Lower leg skin (tissue), 4 donors: ENCODE data around the gene SCAP. TPM values are rescaled to one million over a fixed set of nuclear protein-coding genes. Genes with fewer than 3 reads are reported as not detected.

Experiments
- DNase-seq, 2 donors: peaks; one replicate each; pipeline ENCODE4 v3.0.0-alpha.2; 2019; ENCODE audit warnings: low spot score in 2 of 2
- H3K4me3 ChIP-seq: fragments of 200-600 bp; sonication (generic); 2 replicates; pipeline ENCODE4 v1.5.1; 2017; ENCODE audit warnings: mild to moderate bottlenecking, low read depth; ENCODE audit not compliant: poor library complexity, severe bottlenecking
- CTCF ChIP-seq, 3 donors: fragments of 450-650 bp; IDR thresholded peaks; one replicate each; pipeline ENCODE4 v1.5.1; 2016; ENCODE audit warnings: antibody characterized with exemption in 3 of 3, mild to moderate bottlenecking in 3 of 3, moderate library complexity in 2 of 3
- POLR2A ChIP-seq, 2 donors: fragments of 450-650 bp; IDR thresholded peaks; one replicate each; pipeline ENCODE4 v1.6.1; 2016 to 2017; ENCODE audit warnings: antibody characterized with exemption in 2 of 2, mild to moderate bottlenecking in 1 of 2, moderate library complexity in 1 of 2
- WGBS, 2 donors: methylation state at CpG; one replicate each; pipeline ENCODE4 v1.1.5; 2018; 5-methylcytosine and 5-hydroxymethylcytosine counted together
- intact Hi-C: fragments of 100-400 bp; cut with DNase I; formaldehyde crosslinking; loops from one replicate; pipeline ENCODE4 v1.15.0; 2023; ENCODE audit warnings: low total_unique reads
- total RNA-seq, 4 donors: library from RNA; depleted of rRNA; stranded (reverse); fragments of >200 nt; gene quantifications; one replicate each; pipeline ENCODE4 v1.1.0, GENCODE V29; 2016

Gene SCAP
- total RNA-seq, 4 donors from 2014 or later = 100 to 188 (median 123) TPM

GRCh38 chr3:47425959-47426358 lies 49.8 kb downstream of the SCAP start:
- WGBS, 2 donors = 91 to 97% methylated on average over 9 of the region's 9 CpGs
- no peak for DNase-seq
- intact Hi-C loops = loop anchor here (10.0 kb wide), 1 partner anchor 369 kb away; no protein-coding TSS in a partner anchor
- H3K4me3 ChIP-seq = no peak overlapping the region
- TF ChIP-seq POLR2A (IDR thresholded peaks at IDR 0.05) = no peak
- TF ChIP-seq CTCF (IDR thresholded peaks at IDR 0.05) = no peak

GRCh38 chr3:47425383-47425778 lies 50.4 kb downstream of the SCAP start:
- DNase-seq = no peak
- no peak overlapping the region for H3K4me3 ChIP-seq
- intact Hi-C loops = loop anchor here (10.0 kb wide), 1 partner anchor 369 kb away; no protein-coding TSS in a partner anchor
- 94 to 96% methylated on average over 11 of the region's 11 CpGs for WGBS, 2 donors
- no peak for TF ChIP-seq CTCF (IDR thresholded peaks at IDR 0.05)

- H3K4me3 ChIP-seq = no peak overlapping the region
- DNase-seq = no peak
- WGBS, 2 donors = 89 to 91% methylated on average over 15 of the region's 15 CpGs
- TF ChIP-seq CTCF (IDR thresholded peaks at IDR 0.05) = no peak
- TF ChIP-seq POLR2A (IDR thresholded peaks at IDR 0.05) = no peak
- intact Hi-C loops = loop anchor here (10.0 kb wide), 1 partner anchor 370 kb away; no protein-coding TSS in a partner anchor
Measured at GRCh38 chr3:47424434-47425382, 51.0 kb downstream of the SCAP start.

- intact Hi-C loops = loop anchor here (10.0 kb wide), 1 partner anchor 371 kb away; no protein-coding TSS in a partner anchor
Measured at GRCh38 chr3:47423548-47424145, 52.1 kb downstream of the SCAP start.

GRCh38 chr3:47422743-47423142 lies 53.0 kb downstream of the SCAP start:
- TF ChIP-seq CTCF (IDR thresholded peaks at IDR 0.05) (no peak), POLR2A (IDR thresholded peaks at IDR 0.05) (no peak)
- no peak for DNase-seq
- 79 to 82% methylated on average over 9 of the region's 9 CpGs for WGBS, 2 donors
- H3K4me3 ChIP-seq = no peak overlapping the region
- intact Hi-C loops = loop anchor here (10.0 kb wide), 1 partner anchor 372 kb away; no protein-coding TSS in a partner anchor

More at GRCh38 chr3:47423548-47424145, 52.1 kb downstream of the SCAP start:
- 86 to 95% methylated on average over 8 of the region's 8 CpGs for WGBS, 2 donors
- TF ChIP-seq CTCF (IDR thresholded peaks at IDR 0.05) (no peak), POLR2A (IDR thresholded peaks at IDR 0.05) (no peak)
- H3K4me3 ChIP-seq = no peak overlapping the region
- DNase-seq = no peak
